K562 (cell line): ENCODE data around the gene MFSD2B. TPM values are rescaled to one million over a fixed set of nuclear protein-coding genes. Genes with fewer than 3 reads are reported as not detected.

Experiments
- ATAC-seq: fragments of 200-7000 bp; cut with Tn5 transposase; 3 replicates; pipeline ENCODE4 v1.9.1; 2020; ENCODE audit warnings: moderate library complexity
- BruUV-seq: library from RNA; stranded (reverse); fragments of 400-500 nt; replicated peaks from 2 replicates; lab custom pipeline; 2021; lab: Mats Ljungman, UMichigan
- CTCF ChIA-PET: fragments of 300-600 bp; formaldehyde crosslinking; extraction: SDS; loops from one replicate; lab custom pipeline; 2021; ENCODE audit warnings: low intra/inter-chr PET ratio; lab: Yijun Ruan, JAX
- POLR2A ChIA-PET: fragments of 300-600, 350-650 bp; sonication (Branson Sonifier 250); formaldehyde crosslinking; extraction: SDS; loops from one replicate; lab custom pipeline; 2021; ENCODE audit warnings: antibody characterized with exemption, inconsistent platforms; lab: Yijun Ruan, JAX
- DNase-seq, 4 experiments: peaks; one replicate each; pipeline versions ENCODE4 v3.0.0 to v3.0.0-alpha.2; 2011 to 2018; ENCODE audit warnings: low spot score in 3 of 4, mixed read lengths in 3 of 4; ENCODE audit errors: extremely low read depth in 1 of 4
- FAIRE-seq: peaks from 2 replicates; lab custom pipeline; 2011; peaks lifted over from hg19 to GRCh38; lab: Jason Lieb, UNC
- H2AFZ ChIP-seq: 2 replicates; pipeline ENCODE4 v1.6.0; 2011; ENCODE audit warnings: low read depth, low read length, control low read depth, inconsistent platforms
- H3K27ac ChIP-seq: fragments of 200-600 bp; 3 replicates; pipeline ENCODE4 v1.8.0; 2011; ENCODE audit warnings: low read depth, mild to moderate bottlenecking, control low read depth, inconsistent platforms, low read length, moderate library complexity, mixed read lengths; ENCODE audit errors: extremely low read depth
- H3K27me3 ChIP-seq, 2 experiments: fragments of 300-600 bp in 1 of 2; 2 replicates in 1 of 2; 3 replicates in 1 of 2; pipeline versions ENCODE4 v1.6.0 to v1.8.0; 2011; ENCODE audit warnings: inconsistent platforms in 2 of 2, low read length in 2 of 2, mild to moderate bottlenecking in 1 of 2, mixed read lengths in 1 of 2, moderate library complexity in 1 of 2; ENCODE audit not compliant: control insufficient read depth in 2 of 2, insufficient read depth in 2 of 2
- H3K36me3 ChIP-seq: fragments of 300-600 bp; 3 replicates; pipeline ENCODE4 v1.8.0; 2011; ENCODE audit warnings: mild to moderate bottlenecking, low read length, inconsistent platforms; ENCODE audit not compliant: control insufficient read depth, insufficient read depth
- H3K4me1 ChIP-seq, 2 experiments: fragments of 200-600 bp in 1 of 2; replicated peaks in 1 of 2; 2 replicates in 1 of 2; 3 replicates in 1 of 2; pipeline versions ENCODE4 v1.5.1 to v1.8.0; 2011; ENCODE audit warnings: inconsistent platforms in 2 of 2, low read length in 2 of 2, mild to moderate bottlenecking in 1 of 2, mixed read lengths in 1 of 2, moderate library complexity in 1 of 2; ENCODE audit not compliant: control insufficient read depth in 2 of 2, insufficient read depth in 2 of 2
- H3K4me2 ChIP-seq: 2 replicates; pipeline ENCODE4 v1.6.1; 2011; ENCODE audit warnings: low read length, control low read depth, inconsistent platforms, mixed read lengths; ENCODE audit not compliant: insufficient read depth
- H3K4me3 ChIP-seq: fragments of 200-600 bp; sonication (generic), shearing (Covaris generic); 2 replicates; pipeline ENCODE4 v1.5.1; 2016; ENCODE audit warnings: control low read depth, inconsistent platforms
- H3K79me2 ChIP-seq: fragments of 200-600 bp; 3 replicates; pipeline ENCODE4 v1.8.0; 2011; ENCODE audit warnings: low read length, inconsistent platforms; ENCODE audit not compliant: control insufficient read depth, insufficient read depth
- H3K9ac ChIP-seq, 2 experiments: 2 replicates each; pipeline versions ENCODE4 v1.6.0 to v1.6.1; 2011; ENCODE audit warnings: low read depth in 2 of 2, low read length in 2 of 2, control low read depth in 1 of 2, inconsistent platforms in 1 of 2, mild to moderate bottlenecking in 1 of 2, mixed read lengths in 1 of 2; ENCODE audit not compliant: insufficient read depth in 1 of 2
- H3K9me1 ChIP-seq: one replicate; pipeline ENCODE4 v1.6.0; 2011; ENCODE audit warnings: inconsistent platforms, mild to moderate bottlenecking, low read length, moderate library complexity; ENCODE audit not compliant: control insufficient read depth, insufficient read depth
- H3K9me3 ChIP-seq: replicated peaks from 2 replicates; pipeline ENCODE4 v1.5.1; 2011; ENCODE audit warnings: low read depth, low read length, inconsistent platforms; ENCODE audit not compliant: control insufficient read depth, insufficient read depth
- H4K20me1 ChIP-seq: replicated peaks from 2 replicates; pipeline ENCODE4 v1.6.1; 2011; ENCODE audit warnings: low read length, inconsistent platforms, mixed read lengths; ENCODE audit not compliant: control insufficient read depth, insufficient read depth
- CXXC5 ChIP-seq: fragments of 250-450 bp; sonication (Bioruptor Pico); IDR thresholded peaks from 2 replicates; pipeline ENCODE4 v1.8.0; 2022; ENCODE audit warnings: inconsistent platforms, mild to moderate bottlenecking, moderate library complexity
- EP300 ChIP-seq: IDR thresholded peaks from 2 replicates; pipeline ENCODE4 v1.6.1; 2012; ENCODE audit warnings: low read length, improper control_type of control experiment
- FOXO4 ChIP-seq: fragments of 450-650 bp; formaldehyde crosslinking; IDR thresholded peaks from 2 replicates; pipeline ENCODE4 v1.4.0; 2020; ENCODE audit warnings: mild to moderate bottlenecking, moderate library complexity
- GATA2 ChIP-seq: sonication (generic); formaldehyde crosslinking; IDR thresholded peaks from 2 replicates; pipeline ENCODE4 v1.4.0; 2020; ENCODE audit warnings: mild to moderate bottlenecking, missing genetic modification reagents
- NEUROD1 ChIP-seq: fragments of 150-350 bp; IDR thresholded peaks from 2 replicates; pipeline ENCODE4 v1.6.1; 2014; ENCODE audit warnings: borderline replicate concordance, low read length, low read depth; ENCODE audit not compliant: partially characterized antibody
- NUFIP1 ChIP-seq: fragments of 450-650 bp; IDR thresholded peaks from 2 replicates; pipeline ENCODE4 v1.6.1; 2018; ENCODE audit not compliant: partially characterized antibody
- RBFOX2 ChIP-seq: fragments of 200-400 bp; formaldehyde crosslinking; IDR thresholded peaks from 2 replicates; pipeline ENCODE4 v1.6.1; 2017; ENCODE audit warnings: low read depth, mild to moderate bottlenecking, low read length, moderate library complexity
- RBM39 ChIP-seq: fragments of 200-400 bp; formaldehyde crosslinking; optimal IDR thresholded peaks from 2 replicates; pipeline ENCODE3; 2018; ENCODE audit warnings: low read depth, low read length
- SAFB2 ChIP-seq: fragments of 200-400 bp; formaldehyde crosslinking; IDR thresholded peaks from 2 replicates; pipeline ENCODE4 v1.6.1; 2018; ENCODE audit warnings: borderline replicate concordance, low read length, low read depth, moderate library complexity; ENCODE audit not compliant: severe bottlenecking
- SMARCA5 ChIP-seq: fragments of 450-650 bp; IDR thresholded peaks from 2 replicates; pipeline ENCODE4 v1.6.1; 2016
- SRSF3 ChIP-seq: fragments of 200-400 bp; formaldehyde crosslinking; IDR thresholded peaks from 2 replicates; pipeline ENCODE4 v1.6.1; 2016; ENCODE audit warnings: mild to moderate bottlenecking, low read length, moderate library complexity; ENCODE audit not compliant: insufficient read depth
- ZNF444 ChIP-seq: fragments of 250-450 bp; sonication (Bioruptor Pico); IDR thresholded peaks from 2 replicates; pipeline ENCODE4 v1.4.0; 2020; ENCODE audit warnings: mild to moderate bottlenecking, moderate library complexity
- WGBS: fragments of 100-300 bp; shearing (Covaris generic); methylation state at CpG from one replicate; pipeline ENCODE4 v1.1.6; 2016; ENCODE audit warnings: low coverage, mixed read lengths; ENCODE audit not compliant: insufficient coverage; ENCODE audit errors: missing lambda C conversion rate; 5-methylcytosine and 5-hydroxymethylcytosine counted together
- in situ Hi-C: fragments of 300-500 bp; cut with MboI; formaldehyde crosslinking; loops from 4 replicates; pipeline ENCODE4 v1.15.0; 2018; ENCODE audit warnings: inconsistent platforms, mixed read lengths
- intact Hi-C: fragments of 100-400 bp; cut with micrococcal nuclease; formaldehyde crosslinking; loops from 2 replicates; pipeline ENCODE4 v1.14.2; 2022
- polyA plus RNA-seq, 8 experiments: library from polyadenylated mRNA; depleted of rRNA in 4 of 8; stranded (reverse) in 5 of 8; unstranded in 3 of 8; fragments of >200 nt; fragmentation: Nextera tagmentation in 2 of 8; fragmentation: Illumina TruSeq in 1 of 8; extraction: Ambion mirVana in 2 of 8; extraction: Trizol in 1 of 8; gene quantifications; 2 replicates each; pipeline versions ENCODE4 v1.2.1 to v1.2.3, GENCODE V29; 2011 to 2014; ENCODE audit warnings: inconsistent platforms in 1 of 8, missing spikeins in 1 of 8
- total RNA-seq, 7 experiments: library from RNA; depleted of rRNA in 6 of 7; stranded (reverse); fragments of >200 nt in 6 of 7; fragmentation: Illumina TruSeq in 2 of 7; extraction: Trizol in 2 of 7; gene quantifications; 2 replicates each; pipeline versions ENCODE4 v1.2.1 to v1.2.3, GENCODE V29; 2011 to 2021; ENCODE audit warnings: low replicate concordance in 1 of 7
- TF ChIP-seq, protein P1 (sequence below): fragments of 250-450 bp; sonication (Bioruptor Pico); IDR thresholded peaks from 2 replicates; pipeline ENCODE4 v1.4.0; 2020
- TF ChIP-seq, protein P2 (sequence below): fragments of 250-450 bp; sonication (Bioruptor Pico); IDR thresholded peaks from 2 replicates; pipeline ENCODE4 v1.4.0; 2020; ENCODE audit warnings: borderline replicate concordance
- TF ChIP-seq, protein P3 (sequence below): sonication (generic); formaldehyde crosslinking; IDR thresholded peaks from 2 replicates; pipeline ENCODE4 v1.8.0; 2022; ENCODE audit warnings: mild to moderate bottlenecking, missing genetic modification reagents

Gene MFSD2B
- total and polyA plus RNA-seq, 9 of the 15 experiments (the other 6 are each of a cell fraction or from before 2014, with no cell fraction given): 2.6 to 10.9 (median 6.8) TPM

GRCh38 chr2:24065341-24065740, 55.5 kb downstream of the MFSD2B start (continued):
- TF ChIP-seq EP300 (no peak), SMARCA5 (no peak), NEUROD1 (no peak), RBFOX2 (no peak), SRSF3 (no peak), ZNF444 (CRISPR knock-in tag) (no peak)
- TF ChIP-seq, protein P1, sequence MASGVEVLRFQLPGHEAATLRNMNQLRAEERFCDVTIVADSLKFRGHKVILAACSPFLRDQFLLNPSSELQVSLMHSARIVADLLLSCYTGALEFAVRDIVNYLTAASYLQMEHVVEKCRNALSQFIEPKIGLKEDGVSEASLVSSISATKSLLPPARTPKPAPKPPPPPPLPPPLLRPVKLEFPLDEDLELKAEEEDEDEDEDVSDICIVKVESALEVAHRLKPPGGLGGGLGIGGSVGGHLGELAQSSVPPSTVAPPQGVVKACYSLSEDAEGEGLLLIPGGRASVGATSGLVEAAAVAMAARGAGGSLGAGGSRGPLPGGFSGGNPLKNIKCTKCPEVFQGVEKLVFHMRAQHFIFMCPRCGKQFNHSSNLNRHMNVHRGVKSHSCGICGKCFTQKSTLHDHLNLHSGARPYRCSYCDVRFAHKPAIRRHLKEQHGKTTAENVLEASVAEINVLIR (CRISPR knock-in tag): no peak
- TF ChIP-seq, protein P2, sequence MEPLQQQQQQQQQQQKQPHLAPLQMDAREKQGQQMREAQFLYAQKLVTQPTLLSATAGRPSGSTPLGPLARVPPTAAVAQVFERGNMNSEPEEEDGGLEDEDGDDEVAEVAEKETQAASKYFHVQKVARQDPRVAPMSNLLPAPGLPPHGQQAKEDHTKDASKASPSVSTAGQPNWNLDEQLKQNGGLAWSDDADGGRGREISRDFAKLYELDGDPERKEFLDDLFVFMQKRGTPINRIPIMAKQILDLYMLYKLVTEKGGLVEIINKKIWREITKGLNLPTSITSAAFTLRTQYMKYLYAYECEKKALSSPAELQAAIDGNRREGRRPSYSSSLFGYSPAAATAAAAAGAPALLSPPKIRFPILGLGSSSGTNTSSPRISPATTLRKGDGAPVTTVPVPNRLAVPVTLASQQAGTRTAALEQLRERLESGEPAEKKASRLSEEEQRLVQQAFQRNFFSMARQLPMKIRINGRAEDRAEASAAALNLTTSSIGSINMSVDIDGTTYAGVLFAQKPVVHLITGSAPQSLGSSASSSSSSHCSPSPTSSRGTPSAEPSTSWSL (CRISPR knock-in tag): no peak
- TF ChIP-seq, all 486 proteins: peak for 0

GRCh38 chr2:24072259-24072658, 62.4 kb downstream of the MFSD2B start:
- BruUV-seq: no TSS peak
- no peaks in the 10 kb centered on the region for H4K20me1 ChIP-seq
- no peak overlapping the region for H3K4me2 ChIP-seq
- DNase-seq: no peak
- FAIRE-seq: no peak
- H3K36me3 ChIP-seq: peaks cover 65% of the 10 kb centered on the region
- intact Hi-C loops (no loop called here), in situ Hi-C loops (no loop called here)
- no peaks in the 10 kb centered on the region for H3K9me3 ChIP-seq
- peaks cover 48% of the 10 kb centered on the region for H3K79me2 ChIP-seq
- ATAC-seq: no peak
- CTCF ChIA-PET: no interaction called here
- H3K9ac ChIP-seq: no peak overlapping the region
- H3K4me1 ChIP-seq: peaks cover 0 to 6% of the 10 kb centered on the region in 2 experiments; a peak in 3 of 5 replicates
- 91% methylated on average over 4 of the region's 4 CpGs for WGBS
- no peaks in the 10 kb centered on the region for H3K27me3 ChIP-seq
- no peak overlapping the region for H2AFZ ChIP-seq
- POLR2A ChIA-PET: interaction anchor here (0.5 to 2.2 kb wide), 8 partner anchors 8 to 457 kb away, joined by 3 to 11 read pairs (median 4); partner anchors contain the start of genes ATAD2B and WDCP
- no peak for TF ChIP-seq RBM39
- TF ChIP-seq CXXC5 (CRISPR knock-in tag): no peak
- no peak for TF ChIP-seq NUFIP1
- TF ChIP-seq FOXO4: no peak
- TF ChIP-seq, protein P3, sequence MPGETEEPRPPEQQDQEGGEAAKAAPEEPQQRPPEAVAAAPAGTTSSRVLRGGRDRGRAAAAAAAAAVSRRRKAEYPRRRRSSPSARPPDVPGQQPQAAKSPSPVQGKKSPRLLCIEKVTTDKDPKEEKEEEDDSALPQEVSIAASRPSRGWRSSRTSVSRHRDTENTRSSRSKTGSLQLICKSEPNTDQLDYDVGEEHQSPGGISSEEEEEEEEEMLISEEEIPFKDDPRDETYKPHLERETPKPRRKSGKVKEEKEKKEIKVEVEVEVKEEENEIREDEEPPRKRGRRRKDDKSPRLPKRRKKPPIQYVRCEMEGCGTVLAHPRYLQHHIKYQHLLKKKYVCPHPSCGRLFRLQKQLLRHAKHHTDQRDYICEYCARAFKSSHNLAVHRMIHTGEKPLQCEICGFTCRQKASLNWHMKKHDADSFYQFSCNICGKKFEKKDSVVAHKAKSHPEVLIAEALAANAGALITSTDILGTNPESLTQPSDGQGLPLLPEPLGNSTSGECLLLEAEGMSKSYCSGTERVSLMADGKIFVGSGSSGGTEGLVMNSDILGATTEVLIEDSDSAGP: no peak
- TF ChIP-seq SAFB2: no peak
- no peak for TF ChIP-seq GATA2 (CRISPR knock-in tag)
- no peaks in the 10 kb centered on the region for H3K9me1 ChIP-seq
- H3K4me3 ChIP-seq: no peak overlapping the region
- H3K27ac ChIP-seq: no peak overlapping the region
